Gastroesophageal sphincter (tissue), 4 donors: ENCODE measurements around the gene CES2. TPM values are rescaled to one million over a fixed set of nuclear protein-coding genes. Genes with fewer than 3 reads are reported as not detected.
"Not testable (repeated sequence)": the region's sequence is repeated elsewhere in the genome, so short reads cannot be mapped to it uniquely, and the experiment has no call there.

Experiments used
- ATAC-seq: fragments of 150-250 bp; one replicate; pipeline ENCODE4 v1.9.1; 2016; ENCODE audit warnings: mild to moderate bottlenecking, moderate library complexity
- H3K27ac ChIP-seq, 4 donors: fragments of 200-600 bp; sonication (generic) in 3 of 4; 1 replicate in 3 of 4; 2 replicates in 1 of 4; pipeline ENCODE4 v1.5.1; 2016 to 2019
- H3K27me3 ChIP-seq: fragments of 200-600 bp; sonication (generic); one replicate; pipeline ENCODE4 v1.5.1; 2019
- H3K36me3 ChIP-seq, 2 donors: fragments of 200-600 bp; sonication (generic); one replicate each; pipeline ENCODE4 v1.5.1; 2019; ENCODE audit warnings: control low read depth in 1 of 2
- H3K4me1 ChIP-seq, 3 donors: fragments of 200-600 bp; sonication (generic); 1 replicate in 2 of 3; 2 replicates in 1 of 3; pipeline ENCODE4 v1.5.1; 2016 to 2019; ENCODE audit warnings: control low read depth in 2 of 3
- H3K4me3 ChIP-seq, 2 donors: fragments of 200-600 bp; sonication (generic); one replicate each; pipeline ENCODE4 v1.5.1; 2019; ENCODE audit warnings: mild to moderate bottlenecking in 1 of 2, moderate library complexity in 1 of 2
- H3K9me3 ChIP-seq, 3 donors: fragments of 200-600 bp; sonication (generic); one replicate each; pipeline ENCODE4 v1.5.1; 2017 to 2019; ENCODE audit warnings: control low read depth in 2 of 3
- CTCF ChIP-seq, 4 experiments: fragments of 200-600 bp in 2 of 4; fragments of 450-650 bp in 2 of 4; sonication (generic) in 1 of 4; IDR thresholded peaks; one replicate each; pipeline ENCODE4 v1.5.1; 2017 to 2019; ENCODE audit warnings: antibody characterized with exemption in 4 of 4, mild to moderate bottlenecking in 2 of 4, moderate library complexity in 2 of 4
- EP300 ChIP-seq: sonication (generic); formaldehyde crosslinking; IDR thresholded peaks from one replicate; pipeline ENCODE4 v1.6.1; 2017; ENCODE audit warnings: antibody characterized with exemption, mild to moderate bottlenecking
- POLR2A ChIP-seq, 2 donors: fragments of 450-650 bp; IDR thresholded peaks; one replicate each; pipeline ENCODE4 v1.6.1; 2017; ENCODE audit warnings: antibody characterized with exemption in 2 of 2, mild to moderate bottlenecking in 2 of 2, moderate library complexity in 1 of 2
- POLR2AphosphoS5 ChIP-seq: sonication (generic); formaldehyde crosslinking; IDR thresholded peaks from one replicate; pipeline ENCODE4 v1.6.1; 2017; ENCODE audit warnings: antibody characterized with exemption
- WGBS, 2 donors: methylation state at CpG; one replicate each; pipeline ENCODE4 v1.1.5; 2018; ENCODE audit warnings: low coverage in 1 of 2; 5-methylcytosine and 5-hydroxymethylcytosine counted together
- total RNA-seq, 4 donors: library from RNA; depleted of rRNA; stranded (reverse); fragments of >200 nt; gene quantifications; one replicate each; pipeline ENCODE4 v1.1.0, GENCODE V29; 2016

The CES2 gene
- total RNA-seq, 4 donors from 2014 or later = 25.9 to 32.6 (median 26.3) TPM

GRCh38 chr16:66942981-66943380, 7.7 kb downstream of the CES2 start:
- ATAC-seq = no peak

GRCh38 chr16:66943426-66944053, 8.2 kb downstream of the CES2 start:
- no peak for TF ChIP-seq CTCF (IDR thresholded peaks at IDR 0.05)
- TF ChIP-seq EP300 = no peak
- TF ChIP-seq POLR2A (IDR thresholded peaks at IDR 0.05) = no peak
- TF ChIP-seq POLR2AphosphoS5 = no peak
- no peak for ATAC-seq
- Histone ChIP-seq H3K36me3 (peaks cover 0 to 56% of the 10 kb centered on the region in 2 donors), H3K9me3 (no peaks in the 10 kb centered on the region), H3K4me1 (peaks cover 0 to 18% (median 5%) of the 10 kb centered on the region in 3 donors), H3K4me3 (no peak overlapping the region), H3K27ac (no peak overlapping the region), H3K27me3 (no peaks in the 10 kb centered on the region)
- no CpG with 5 or more reads among the region's 15 CpGs for WGBS, 2 donors

More at GRCh38 chr16:66942981-66943380, 7.7 kb downstream of the CES2 start:
- Histone ChIP-seq H3K27ac (no peak overlapping the region), H3K4me3 (no peak overlapping the region), H3K36me3 (peaks cover 0 to 62% of the 10 kb centered on the region in 2 donors), H3K9me3 (no peaks in the 10 kb centered on the region), H3K27me3 (no peaks in the 10 kb centered on the region), H3K4me1 (peaks cover 0 to 15% (median 2%) of the 10 kb centered on the region in 3 donors)
- TF ChIP-seq EP300 (no peak), POLR2AphosphoS5 (no peak), CTCF (IDR thresholded peaks at IDR 0.05) (no peak), POLR2A (IDR thresholded peaks at IDR 0.05) (no peak)
- WGBS, 2 donors = 86% methylated on average over 5 of the region's 5 CpGs; no CpG with 5 or more reads in 1 of the 2 donors

- Histone ChIP-seq H3K27me3 (no peaks in the 10 kb centered on the region), H3K9me3 (no peaks in the 10 kb centered on the region), H3K4me1 (peaks cover 0 to 23% (median 9%) of the 10 kb centered on the region in 3 donors), H3K4me3 (no peak overlapping the region), H3K27ac (no peak overlapping the region), H3K36me3 (peaks cover 0 to 51% of the 10 kb centered on the region in 2 donors)
- ATAC-seq = no peak
- TF ChIP-seq POLR2AphosphoS5 = no peak
- no peak for TF ChIP-seq POLR2A (IDR thresholded peaks at IDR 0.05)
- no peak for TF ChIP-seq CTCF (IDR thresholded peaks at IDR 0.05)
- no peak for TF ChIP-seq EP300
- WGBS, 2 donors = 68% methylated on average over 3 of the region's 5 CpGs; no CpG with 5 or more reads in 1 of the 2 donors
Measured at GRCh38 chr16:66944054-66944441, 8.7 kb downstream of the CES2 start.

GRCh38 chr16:66944971-66945370, 9.7 kb downstream of the CES2 start:
- ATAC-seq, H3K27me3 ChIP-seq, H3K9me3 ChIP-seq, H3K4me3 ChIP-seq: not testable (repeated sequence)
- 78% methylated on average over 6 of the region's 9 CpGs; no CpG with 5 or more reads in 1 of the 2 donors for WGBS, 2 donors
- Histone ChIP-seq H3K27ac (peak overlapping the region in 1 of 4 donors; percentile 10), H3K4me1 (peaks cover 0 to 27% (median 9%) of the 10 kb centered on the region in 3 donors), H3K36me3 (peaks cover 0 to 42% of the 10 kb centered on the region in 2 donors)

GRCh38 chr16:66945939-66946338, 10.6 kb downstream of the CES2 start:
- Histone ChIP-seq H3K4me1 (peaks cover 0 to 27% (median 9%) of the 10 kb centered on the region in 3 donors), H3K4me3 (no peak overlapping the region), H3K27ac (peak overlapping the region in 1 of 4 donors; percentile 10), H3K9me3 (no peaks in the 10 kb centered on the region), H3K27me3 (no peaks in the 10 kb centered on the region), H3K36me3 (peaks cover 0 to 32% of the 10 kb centered on the region in 2 donors)
- no peak for ATAC-seq
- 63 to 83% methylated on average over 3 to 4 of the region's 4 CpGs for WGBS, 2 donors
- TF ChIP-seq CTCF (IDR thresholded peaks at IDR 0.05) = no peak
- no peak for TF ChIP-seq POLR2AphosphoS5
- no peak for TF ChIP-seq POLR2A (IDR thresholded peaks at IDR 0.05)
- TF ChIP-seq EP300 = no peak
